Suppressor macrophage treated with lipopolysaccharide for 1 hour (primary cell): ENCODE data around the gene DMTF1.
A peak's percentile ranks its signal among the peaks of the same experiment; 100 is the strongest.

Source experiments
- DNase-seq, 3 donors: peaks; one replicate each; pipeline ENCODE4 v3.0.0-alpha.2; 2020 to 2022

Gene DMTF1

GRCh38 chr7:87148332-87148955 lies 3.8 kb upstream of the DMTF1 start:
- DNase-seq, result peak; percentile 30 to 61 (median 60)

- DNase-seq, result no peak
Measured at GRCh38 chr7:87151002-87151728, 1.1 kb upstream of the DMTF1 start.

- no peak for DNase-seq
Measured at GRCh38 chr7:87151729-87152111, 533 bp upstream of the DMTF1 start.

GRCh38 chr7:87152897-87153641 lies 816 bp downstream of the DMTF1 start:
- DNase-seq, result peak; percentile 55 to 62 (median 62)

GRCh38 chr7:87154166-87154565 lies 1.9 kb downstream of the DMTF1 start:
- no peak for DNase-seq

- DNase-seq, result no peak
Measured at GRCh38 chr7:87154569-87154968, 2.3 kb downstream of the DMTF1 start.

GRCh38 chr7:87155788-87156187 lies 3.5 kb downstream of the DMTF1 start:
- DNase-seq, result no peak

GRCh38 chr7:87156709-87157108 lies 4.5 kb downstream of the DMTF1 start:
- no peak for DNase-seq

- DNase-seq, result no peak
Measured at GRCh38 chr7:87159538-87159937, 7.3 kb downstream of the DMTF1 start.

- no peak for DNase-seq
Measured at GRCh38 chr7:87164433-87164832, 12.2 kb downstream of the DMTF1 start.

- no peak for DNase-seq
Measured at GRCh38 chr7:87170828-87171227, 18.6 kb downstream of the DMTF1 start.

- no peak for DNase-seq
Measured at GRCh38 chr7:87171282-87171934, 19.2 kb downstream of the DMTF1 start.

GRCh38 chr7:87173471-87173870 lies 21.2 kb downstream of the DMTF1 start:
- DNase-seq, result no peak

GRCh38 chr7:87178320-87178719 lies 26.1 kb downstream of the DMTF1 start:
- DNase-seq, result no peak

- DNase-seq, result no peak
Measured at GRCh38 chr7:87179180-87179579, 26.9 kb downstream of the DMTF1 start.

GRCh38 chr7:87187120-87187519 lies 34.9 kb downstream of the DMTF1 start:
- DNase-seq, result no peak

- DNase-seq, result no peak
Measured at GRCh38 chr7:87188930-87189329, 36.7 kb downstream of the DMTF1 start.

GRCh38 chr7:87190783-87191182 lies 38.5 kb downstream of the DMTF1 start:
- no peak for DNase-seq

GRCh38 chr7:87192784-87193487 lies 40.7 kb downstream of the DMTF1 start:
- DNase-seq, result no peak

GRCh38 chr7:87193912-87194311 lies 41.7 kb downstream of the DMTF1 start:
- no peak for DNase-seq

- DNase-seq, result no peak
Measured at GRCh38 chr7:87199241-87199640, 47.0 kb downstream of the DMTF1 start.

- no peak for DNase-seq
Measured at GRCh38 chr7:87199700-87200450, 47.6 kb downstream of the DMTF1 start.
